Muscle layer of duodenum (tissue), 2 donors: Measurements from ENCODE around the gene BTRC.
A peak's percentile ranks its signal among the peaks of the same experiment; 100 is the strongest.

Experiments used
- H3K27ac ChIP-seq: one replicate; pipeline ENCODE4 v1.7.0; 2013; ENCODE audit warnings: mild to moderate bottlenecking, low read length
- H3K27me3 ChIP-seq: one replicate; pipeline ENCODE4 v1.7.0; 2013; ENCODE audit warnings: low read depth, mild to moderate bottlenecking, control low read depth, low read length
- H3K36me3 ChIP-seq, 2 donors: one replicate each; pipeline ENCODE4 v1.7.0; 2013; ENCODE audit warnings: low read length in 2 of 2, control low read depth in 1 of 2, mild to moderate bottlenecking in 1 of 2; ENCODE audit not compliant: insufficient read depth in 2 of 2, control insufficient read depth in 1 of 2
- H3K4me1 ChIP-seq, 2 donors: one replicate each; pipeline ENCODE4 v1.7.0; 2013; ENCODE audit warnings: low read length in 2 of 2, mild to moderate bottlenecking in 2 of 2, control low read depth in 1 of 2, moderate library complexity in 1 of 2; ENCODE audit not compliant: insufficient read depth in 2 of 2, control insufficient read depth in 1 of 2
- H3K4me3 ChIP-seq, 2 donors: one replicate each; pipeline ENCODE4 v1.7.0; 2013; ENCODE audit warnings: low read length in 2 of 2, low read depth in 1 of 2, mild to moderate bottlenecking in 1 of 2
- H3K9me3 ChIP-seq, 2 donors: one replicate each; pipeline ENCODE4 v1.7.0; 2013; ENCODE audit warnings: low read length in 2 of 2, control low read depth in 1 of 2, mild to moderate bottlenecking in 1 of 2; ENCODE audit not compliant: control insufficient read depth in 1 of 2
- donor health status: healthy.

The BTRC gene

GRCh38 chr10:101558671-101559595 lies 205.0 kb downstream of the BTRC start:
- Histone ChIP-seq H3K27me3 (no peaks in the 10 kb centered on the region), H3K9me3 (no peaks in the 10 kb centered on the region), H3K4me1 (no peaks in the 10 kb centered on the region), H3K36me3 (peaks cover 0 to 7% of the 10 kb centered on the region in 2 donors), H3K4me3 (no peak overlapping the region), H3K27ac (no peak overlapping the region)

- no peaks in the 10 kb centered on the region for H3K9me3 ChIP-seq
- H3K27me3 ChIP-seq = peaks cover under 1% of the 10 kb centered on the region
- no peaks in the 10 kb centered on the region for H3K36me3 ChIP-seq
- H3K27ac ChIP-seq = no peak overlapping the region
- H3K4me3 ChIP-seq = no peak overlapping the region
- H3K4me1 ChIP-seq = no peaks in the 10 kb centered on the region
These were observed 205.8 kb downstream of the BTRC start for GRCh38 chr10:101559596-101560297.

- Histone ChIP-seq H3K9me3 (no peaks in the 10 kb centered on the region), H3K4me1 (no peaks in the 10 kb centered on the region), H3K27me3 (peaks cover 8% of the 10 kb centered on the region), H3K27ac (no peak overlapping the region), H3K4me3 (no peak overlapping the region), H3K36me3 (no peaks in the 10 kb centered on the region)
These were observed 206.5 kb downstream of the BTRC start for GRCh38 chr10:101560298-101561067.

- Histone ChIP-seq H3K27ac (no peak overlapping the region), H3K4me1 (peaks cover 0 to 2% of the 10 kb centered on the region in 2 donors), H3K4me3 (no peak overlapping the region), H3K9me3 (no peaks in the 10 kb centered on the region), H3K36me3 (no peaks in the 10 kb centered on the region), H3K27me3 (peaks cover 16% of the 10 kb centered on the region)
These were observed 207.3 kb downstream of the BTRC start for GRCh38 chr10:101561068-101561915.

- Histone ChIP-seq H3K27me3 (peaks cover 24% of the 10 kb centered on the region), H3K36me3 (no peaks in the 10 kb centered on the region)
These were observed 208.3 kb downstream of the BTRC start for GRCh38 chr10:101562231-101562630.

GRCh38 chr10:101563007-101563406 lies 209.0 kb downstream of the BTRC start:
- H3K27me3 ChIP-seq = peaks cover 28% of the 10 kb centered on the region
- peaks cover 0 to 7% of the 10 kb centered on the region in 2 donors for H3K4me1 ChIP-seq
- no peaks in the 10 kb centered on the region for H3K9me3 ChIP-seq
- H3K36me3 ChIP-seq = no peaks in the 10 kb centered on the region
- H3K27ac ChIP-seq = no peak overlapping the region
- no peak overlapping the region for H3K4me3 ChIP-seq

More at GRCh38 chr10:101562231-101562630, 208.3 kb downstream of the BTRC start:
- Histone ChIP-seq H3K9me3 (no peaks in the 10 kb centered on the region), H3K4me3 (no peak overlapping the region), H3K27ac (no peak overlapping the region), H3K4me1 (peaks cover 0 to 7% of the 10 kb centered on the region in 2 donors)

- H3K36me3 ChIP-seq = no peaks in the 10 kb centered on the region
- no peak overlapping the region for H3K27ac ChIP-seq
- H3K4me1 ChIP-seq = peaks cover 0 to 7% of the 10 kb centered on the region in 2 donors
- H3K4me3 ChIP-seq = no peak overlapping the region
- H3K9me3 ChIP-seq = no peaks in the 10 kb centered on the region
- peaks cover 33% of the 10 kb centered on the region for H3K27me3 ChIP-seq
These were observed 209.6 kb downstream of the BTRC start for GRCh38 chr10:101563497-101564040.

GRCh38 chr10:101564490-101564991 lies 210.6 kb downstream of the BTRC start:
- H3K36me3 ChIP-seq = no peaks in the 10 kb centered on the region
- no peak overlapping the region for H3K27ac ChIP-seq
- H3K27me3 ChIP-seq = peaks cover 41% of the 10 kb centered on the region
- H3K4me1 ChIP-seq = peaks cover 0 to 12% of the 10 kb centered on the region in 2 donors
- no peak overlapping the region for H3K4me3 ChIP-seq
- no peaks in the 10 kb centered on the region for H3K9me3 ChIP-seq

- H3K27ac ChIP-seq = no peak overlapping the region
- no peaks in the 10 kb centered on the region for H3K9me3 ChIP-seq
- H3K4me1 ChIP-seq = peaks cover 0 to 19% of the 10 kb centered on the region in 2 donors
- no peaks in the 10 kb centered on the region for H3K36me3 ChIP-seq
- H3K4me3 ChIP-seq = no peak overlapping the region
- H3K27me3 ChIP-seq = peaks cover 44% of the 10 kb centered on the region
These were observed 211.5 kb downstream of the BTRC start for GRCh38 chr10:101565370-101565900.

GRCh38 chr10:101565936-101566332 lies 212.0 kb downstream of the BTRC start:
- Histone ChIP-seq H3K4me3 (peak overlapping the region in 1 of 2 donors; percentile 49), H3K27ac (no peak overlapping the region), H3K27me3 (peaks cover 44% of the 10 kb centered on the region)

More at GRCh38 chr10:101565936-101566332, 212.0 kb downstream of the BTRC start:
- no peaks in the 10 kb centered on the region for H3K9me3 ChIP-seq
- H3K36me3 ChIP-seq = no peaks in the 10 kb centered on the region
- peaks cover 0 to 24% of the 10 kb centered on the region in 2 donors for H3K4me1 ChIP-seq
